Measurements from ENCODE around the gene NPHP4. TPM values are rescaled to one million over a fixed set of nuclear protein-coding genes. Genes with fewer than 3 reads are reported as not detected.

The NPHP4 gene
- total and polyA plus RNA-seq, 2 donors (not counting 3 experiments of a cell fraction or from before 2014, with no cell fraction given) = 4.4 to 11.7 TPM

- H3K9ac ChIP-seq (replicated peaks; ENCODE audit: extremely low read depth, insufficient read depth, low read length) = no peak overlapping the region
- intact Hi-C loops (cut with micrococcal nuclease) = no loop called here
- ChIA-PET CTCF (interaction anchor here (0.9 kb wide), 1 partner anchor 9 kb away, joined by 3 read pairs; no protein-coding TSS in a partner anchor), POLR2A (no interaction called here)
- H3K27me3 ChIP-seq (ENCODE audit: control insufficient read depth in 2 of 2, insufficient read depth in 2 of 2, low read length in 2 of 2) = no peaks in the 10 kb centered on the region
- no peaks in the 10 kb centered on the region for H3K9me3 ChIP-seq (replicated peaks; ENCODE audit: control insufficient read depth, insufficient read depth, low read length)
- peaks cover 10% of the 10 kb centered on the region for H3K4me1 ChIP-seq (ENCODE audit: control insufficient read depth, extremely low read depth, insufficient read depth, low read length)
- no peak overlapping the region for H3K27ac ChIP-seq (ENCODE audit: insufficient read depth, low read depth, low read length)
- no peak overlapping the region for H3K4me2 ChIP-seq (ENCODE audit: insufficient read depth, low read length)
- no peaks in the 10 kb centered on the region for H3K9me1 ChIP-seq (replicated peaks; ENCODE audit: control insufficient read depth, extremely low read depth, insufficient read depth, low read length)
- no peaks in the 10 kb centered on the region for H3K36me3 ChIP-seq (ENCODE audit: control insufficient read depth in 2 of 2, extremely low read depth in 1 of 2, insufficient read depth in 2 of 2, low read length in 2 of 2)
- no peak for FAIRE-seq
- no peak overlapping the region for H3K4me3 ChIP-seq (replicated peaks in 1 of 3; ENCODE audit: insufficient read depth in 1 of 3, low read depth in 1 of 3, low read length in 3 of 3)
- BruUV-seq (replicated peaks) = no TSS peak
- H2AFZ ChIP-seq (ENCODE audit: low read depth, low read length) = no peak overlapping the region
- no peak for DNase-seq (ENCODE audit: low read depth, low spot score)
- no peaks in the 10 kb centered on the region for H4K20me1 ChIP-seq (replicated peaks; ENCODE audit: control insufficient read depth, extremely low read depth, insufficient read depth, low read length)
- TF ChIP-seq EZH2 (IDR thresholded peaks at IDR 0.05; ENCODE audit: borderline replicate concordance, low read depth, low read length, severe bottlenecking) (no peak), GATA2 (IDR thresholded peaks at IDR 0.05; ENCODE audit: insufficient read depth, insufficient read length, low read depth, low read length) (no peak), CTCF (IDR thresholded peaks at IDR 0.05; ENCODE audit: extremely low read depth in 1 of 2, insufficient read depth in 1 of 2, low read depth in 1 of 2, low read length in 2 of 2) (no peak), POLR2AphosphoS5 (IDR thresholded peaks at IDR 0.05; ENCODE audit: insufficient read depth, low read depth, low read length) (no peak), MYC (IDR thresholded peaks at IDR 0.05; ENCODE audit: low read depth, low read length) (no peak), FOS (IDR thresholded peaks at IDR 0.05; ENCODE audit: borderline replicate concordance, insufficient read depth, low read length) (no peak), POLR2A (IDR thresholded peaks at IDR 0.05; ENCODE audit: low read depth, low read length) (no peak), MAX (IDR thresholded peaks at IDR 0.05; ENCODE audit: insufficient read depth, insufficient read length) (no peak), JUN (IDR thresholded peaks at IDR 0.05; ENCODE audit: borderline replicate concordance, insufficient read depth, insufficient read length, low read depth) (no peak)
- dilution Hi-C loops (cut with MboI; ENCODE audit: extremely low pct_ligation_motif_present, low sequenced_read_pairs) = no loop called here
- H3K79me2 ChIP-seq (ENCODE audit: control insufficient read depth, insufficient read depth, low read length) = no peaks in the 10 kb centered on the region
Measured at GRCh38 chr1:5994713-5995621, 2.7 kb upstream of the NPHP4 start.

All from endothelial cell of umbilical vein (primary cell).